HUES6 (cell line): ENCODE data around the gene APBA3.
"Not testable (repeated sequence)": the region's sequence is repeated elsewhere in the genome, so short reads cannot be mapped to it uniquely, and the experiment has no call there.

ENCODE experiments used
- H3K27ac ChIP-seq: 2 replicates; pipeline ENCODE4 v1.7.0; 2013; ENCODE audit warnings: low read depth, mild to moderate bottlenecking, low read length, inconsistent platforms
- H3K27me3 ChIP-seq: 2 replicates; pipeline ENCODE4 v1.6.1; 2013; ENCODE audit warnings: low read length; ENCODE audit not compliant: control insufficient read depth, insufficient read depth
- H3K36me3 ChIP-seq: 2 replicates; pipeline ENCODE4 v1.6.1; 2013; ENCODE audit warnings: low read length; ENCODE audit not compliant: control insufficient read depth, insufficient read depth
- H3K4me1 ChIP-seq: 2 replicates; pipeline ENCODE4 v1.6.1; 2013; ENCODE audit warnings: low read length; ENCODE audit not compliant: control insufficient read depth, insufficient read depth
- H3K4me3 ChIP-seq: 2 replicates; pipeline ENCODE4 v1.5.1; 2013; ENCODE audit warnings: low read depth, low read length
- H3K9ac ChIP-seq: one replicate; pipeline ENCODE4 v1.6.1; 2013; ENCODE audit warnings: mild to moderate bottlenecking, low read length
- H3K9me3 ChIP-seq: 2 replicates; pipeline ENCODE4 v1.6.1; 2013; ENCODE audit warnings: low read depth, low read length; ENCODE audit not compliant: control insufficient read depth, insufficient read depth

APBA3 gene

DNA sequence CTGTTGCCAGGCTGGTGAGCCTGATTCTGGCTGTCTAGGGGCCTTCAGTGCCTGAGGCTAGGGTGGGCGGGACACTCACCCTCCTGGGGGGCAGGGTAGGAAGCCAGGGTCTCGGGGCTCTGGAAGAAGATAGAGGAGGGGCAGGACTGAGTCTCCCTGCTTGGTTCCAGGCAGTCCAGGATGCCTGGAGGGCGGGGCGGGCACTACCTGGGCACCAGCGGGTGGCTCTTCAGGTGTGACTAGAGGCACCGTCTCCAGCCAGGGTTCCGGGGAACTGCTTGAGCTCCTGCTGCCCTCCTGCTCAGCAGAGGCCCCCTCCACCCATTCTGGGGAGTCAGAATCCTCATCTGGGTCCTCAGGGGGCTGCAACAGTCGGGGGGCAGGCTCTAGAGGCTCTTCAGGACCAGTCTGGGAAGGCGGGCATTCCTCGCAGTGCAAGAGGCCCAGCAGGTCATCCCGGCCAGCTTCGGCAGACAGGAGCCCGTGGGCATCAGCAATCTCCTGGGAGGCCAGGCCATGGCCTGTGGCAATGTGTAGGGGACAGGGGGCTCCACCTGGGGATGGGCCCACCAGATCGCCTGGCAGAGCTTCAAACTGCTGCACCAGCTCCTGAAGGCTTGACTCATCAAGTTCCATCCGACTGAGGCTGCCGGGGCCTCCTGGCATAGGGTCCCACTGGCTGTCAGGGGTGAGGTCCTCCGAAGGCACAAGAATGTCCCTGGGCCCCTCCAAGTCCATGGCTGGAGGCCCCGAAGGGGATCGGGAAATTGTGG lies 1.8 kb downstream of the APBA3 start:
- Histone ChIP-seq H3K27ac (no peak overlapping the region), H3K36me3 (peaks cover 15% of the 10 kb centered on the region), H3K9me3 (no peaks in the 10 kb centered on the region), H3K9ac (no peak overlapping the region), H3K4me1 (peaks cover 4% of the 10 kb centered on the region; the same call in 1 of the 2 replicates), H3K27me3 (no peaks in the 10 kb centered on the region), H3K4me3 (no peak overlapping the region)

DNA sequence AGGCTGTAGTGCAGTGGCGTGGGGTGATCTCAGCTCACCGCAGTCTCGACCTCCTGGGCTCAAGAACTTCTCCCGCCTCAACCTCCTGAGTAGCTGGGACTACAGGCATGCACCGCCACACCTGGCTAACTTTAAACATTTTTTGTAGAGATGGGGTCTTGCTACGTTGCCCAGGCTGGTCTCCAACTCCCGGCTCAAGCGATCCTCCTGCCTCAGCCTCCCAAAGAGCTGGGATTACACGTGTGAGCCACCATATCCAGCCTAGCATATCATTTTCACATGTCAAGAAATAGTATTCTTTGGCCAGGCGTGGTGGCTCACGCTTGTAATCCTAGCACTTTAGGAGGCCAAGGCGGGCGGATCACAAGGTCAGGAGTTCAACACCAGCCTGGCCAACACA lies 3.2 kb downstream of the APBA3 start:
- H3K9ac ChIP-seq, H3K9me3 ChIP-seq, H3K4me3 ChIP-seq, H3K27me3 ChIP-seq, H3K27ac ChIP-seq, H3K4me1 ChIP-seq: not testable (repeated sequence)
- peaks cover 20% of the 10 kb centered on the region for H3K36me3 ChIP-seq

DNA sequence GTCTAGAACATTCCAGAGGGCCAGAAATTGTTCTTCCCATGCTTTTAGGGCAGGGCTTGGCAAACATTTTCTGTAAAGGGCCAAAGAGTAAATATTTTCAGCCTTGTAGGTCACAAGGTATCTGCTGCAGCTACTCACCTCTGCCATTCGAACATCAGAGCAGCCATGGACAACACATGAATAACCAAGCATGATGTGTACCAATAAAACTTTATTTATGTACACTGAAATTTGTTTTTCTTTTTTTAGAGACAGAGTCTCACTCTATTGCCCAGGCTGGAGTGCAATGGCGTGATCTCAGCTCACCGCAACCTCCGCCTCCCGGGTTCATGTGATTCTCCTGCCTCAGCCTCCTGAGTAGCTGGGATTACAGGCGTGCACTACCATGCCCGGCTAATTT lies 3.8 kb downstream of the APBA3 start:
- not testable (repeated sequence) for H3K4me1 ChIP-seq, H3K4me3 ChIP-seq, H3K27ac ChIP-seq, H3K27me3 ChIP-seq, H3K9me3 ChIP-seq, H3K9ac ChIP-seq
- H3K36me3 ChIP-seq, result peaks cover 24% of the 10 kb centered on the region

DNA sequence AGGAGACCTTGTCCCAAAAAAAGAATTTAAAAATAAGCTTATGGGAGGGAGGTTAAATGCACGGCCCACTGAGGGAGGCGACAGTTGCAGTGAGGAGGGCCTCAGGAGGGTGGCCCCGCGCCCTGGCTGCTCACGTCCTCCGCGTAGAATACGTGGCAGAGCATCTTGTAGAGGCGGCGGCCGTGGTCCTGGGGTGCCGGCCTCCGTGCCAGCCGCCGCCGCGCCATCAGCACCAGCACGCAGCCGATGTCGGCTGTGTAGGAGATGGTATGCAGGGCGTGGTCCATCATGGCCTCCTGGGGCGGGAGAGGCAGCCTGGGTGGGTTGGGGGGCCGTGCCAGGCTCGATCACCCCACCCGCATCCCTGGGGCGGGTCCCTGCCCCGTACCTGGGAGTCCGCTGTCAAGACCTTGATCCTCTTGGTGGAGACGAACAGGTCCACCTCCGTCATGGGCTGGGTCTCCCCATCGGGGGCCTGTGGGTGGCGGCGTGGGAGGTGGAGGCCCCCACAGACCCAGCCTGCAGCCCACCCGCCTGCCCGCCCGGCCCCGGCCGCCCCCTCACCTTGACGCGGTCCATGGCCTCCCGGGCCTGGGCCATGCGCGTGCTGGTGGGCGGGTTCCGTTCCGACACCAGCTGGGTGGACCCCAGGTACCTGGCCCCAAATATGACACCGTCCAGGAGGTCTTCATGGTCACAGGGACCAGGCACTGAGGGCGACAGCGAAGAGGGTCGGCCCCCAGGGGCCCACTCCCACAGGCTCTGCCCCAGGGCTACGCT lies 7.7 kb downstream of the APBA3 start:
- Histone ChIP-seq H3K4me3 (no peak overlapping the region), H3K36me3 (peaks cover 41% of the 10 kb centered on the region), H3K27me3 (no peaks in the 10 kb centered on the region), H3K27ac (no peak overlapping the region), H3K9me3 (no peaks in the 10 kb centered on the region), H3K9ac (peak overlapping the region; percentile 33), H3K4me1 (no peaks in the 10 kb centered on the region)

DNA sequence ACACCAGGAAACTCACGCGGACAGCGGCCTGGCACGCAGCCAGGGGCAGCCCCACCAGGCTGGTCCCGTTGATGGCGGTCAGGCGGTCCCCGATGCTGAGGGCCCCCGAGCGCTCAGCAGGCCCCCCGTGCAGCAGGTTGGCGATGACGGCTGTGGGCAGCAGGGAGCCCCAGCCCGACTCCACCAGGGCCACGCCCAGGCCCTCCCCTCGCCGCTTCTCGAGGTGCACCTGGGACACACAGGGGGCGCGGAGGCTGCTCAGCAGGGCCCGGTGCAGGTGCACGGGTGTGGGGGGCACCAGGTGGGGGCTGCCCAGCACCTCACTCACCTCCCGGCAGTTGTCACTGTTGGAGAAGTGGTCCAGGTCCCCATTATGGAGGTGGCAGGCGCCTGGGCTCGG lies 9.0 kb downstream of the APBA3 start:
- Histone ChIP-seq H3K4me1 (no peaks in the 10 kb centered on the region), H3K9ac (no peak overlapping the region), H3K27ac (no peak overlapping the region), H3K36me3 (peaks cover 38% of the 10 kb centered on the region), H3K27me3 (no peaks in the 10 kb centered on the region), H3K9me3 (no peaks in the 10 kb centered on the region), H3K4me3 (no peak overlapping the region)

DNA sequence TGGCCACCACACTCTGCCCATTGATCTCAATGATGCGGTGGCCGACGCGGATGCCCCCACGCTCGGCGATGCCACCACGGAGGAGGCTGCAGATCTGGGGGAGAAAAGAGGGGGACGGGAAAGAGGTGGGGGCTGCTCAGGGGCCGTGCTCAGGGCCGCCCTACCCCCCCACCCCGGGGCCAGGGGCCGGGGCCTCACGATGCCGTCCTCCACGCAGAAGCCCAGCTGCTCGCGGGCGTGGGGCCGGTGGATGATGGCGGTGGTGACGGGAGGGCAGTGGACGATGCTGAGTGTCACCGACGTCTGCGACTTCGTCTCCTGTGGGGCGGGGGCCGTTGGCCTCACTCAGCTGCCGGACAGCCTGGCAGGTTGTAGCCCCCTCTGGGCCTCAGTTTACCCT lies 10.3 kb downstream of the APBA3 start:
- Histone ChIP-seq H3K4me1 (no peaks in the 10 kb centered on the region), H3K27ac (no peak overlapping the region), H3K4me3 (no peak overlapping the region), H3K9me3 (no peaks in the 10 kb centered on the region), H3K36me3 (peaks cover 37% of the 10 kb centered on the region), H3K9ac (no peak overlapping the region), H3K27me3 (no peaks in the 10 kb centered on the region)

DNA sequence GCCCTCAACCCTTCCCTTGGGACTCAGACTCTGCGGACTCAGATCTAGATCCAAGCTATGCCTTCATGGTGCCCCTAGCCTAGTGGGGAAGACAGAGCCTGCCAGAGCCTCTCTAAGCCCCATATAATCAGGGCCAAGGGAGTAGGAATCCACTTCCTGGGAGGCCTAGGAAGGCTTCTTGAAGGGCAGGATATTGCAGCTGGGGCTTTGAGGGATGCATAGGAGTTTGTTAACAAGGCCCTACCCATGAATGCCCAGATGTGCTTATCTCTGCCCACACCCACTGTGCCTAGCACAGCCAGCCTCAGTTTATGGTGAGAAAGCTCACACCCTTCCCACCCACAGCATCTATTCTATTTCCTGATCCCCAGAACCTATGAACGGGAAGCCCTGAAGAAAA lies 11.3 kb downstream of the APBA3 start:
- Histone ChIP-seq H3K4me1 (no peaks in the 10 kb centered on the region), H3K27me3 (no peaks in the 10 kb centered on the region), H3K4me3 (no peak overlapping the region), H3K9me3 (no peaks in the 10 kb centered on the region), H3K27ac (no peak overlapping the region), H3K9ac (no peak overlapping the region), H3K36me3 (peaks cover 37% of the 10 kb centered on the region)

DNA sequence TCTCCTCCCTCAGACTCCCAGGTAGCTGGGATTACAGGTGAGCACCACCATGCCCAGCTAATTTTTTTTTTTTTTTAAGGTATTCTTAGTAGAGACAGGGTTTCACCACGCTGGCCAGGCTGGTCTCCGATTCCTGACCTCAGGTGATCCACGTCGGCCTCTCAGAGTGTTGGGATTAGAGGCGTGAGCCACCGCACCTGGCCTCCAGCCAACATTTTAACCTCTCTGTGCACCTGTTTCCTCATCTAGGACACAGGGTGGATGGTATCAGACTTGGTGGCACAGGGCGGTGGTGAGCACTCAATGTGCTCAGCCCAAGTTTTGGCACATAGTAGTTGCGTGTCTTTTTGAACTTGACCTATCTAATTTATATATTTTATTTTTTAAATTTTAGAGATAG lies 12.5 kb downstream of the APBA3 start:
- Histone ChIP-seq H3K4me3 (no peak overlapping the region), H3K36me3 (peaks cover 37% of the 10 kb centered on the region), H3K27me3 (no peaks in the 10 kb centered on the region), H3K27ac (no peak overlapping the region), H3K4me1 (no peaks in the 10 kb centered on the region), H3K9me3 (no peaks in the 10 kb centered on the region), H3K9ac (no peak overlapping the region)

DNA sequence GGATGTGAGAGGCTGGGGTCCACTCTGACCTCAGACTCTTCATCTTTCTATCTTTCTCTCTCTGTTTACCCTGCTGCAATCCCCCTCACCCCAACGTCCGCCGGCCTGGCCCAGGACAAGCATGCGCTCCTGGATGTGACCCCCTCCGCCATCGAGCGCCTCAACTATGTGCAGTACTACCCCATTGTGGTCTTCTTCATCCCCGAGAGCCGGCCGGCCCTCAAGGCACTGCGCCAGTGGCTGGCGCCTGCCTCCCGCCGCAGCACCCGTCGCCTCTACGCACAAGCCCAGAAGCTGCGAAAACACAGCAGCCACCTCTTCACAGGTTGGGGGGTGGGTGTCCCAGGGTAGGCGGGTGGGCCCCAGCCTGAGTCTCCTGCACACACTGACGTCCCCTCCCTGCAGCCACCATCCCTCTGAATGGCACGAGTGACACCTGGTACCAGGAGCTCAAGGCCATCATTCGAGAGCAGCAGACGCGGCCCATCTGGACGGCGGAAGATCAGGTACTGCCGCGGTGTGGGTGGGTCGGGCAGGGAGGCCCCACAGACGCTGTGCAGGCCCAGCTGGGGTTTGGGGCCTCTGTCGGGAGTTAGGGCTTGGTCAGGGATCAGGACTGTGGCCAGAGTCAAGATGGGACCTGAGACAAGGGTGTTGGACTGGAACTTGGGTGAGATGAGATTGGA lies 15.0 kb downstream of the APBA3 start:
- no peaks in the 10 kb centered on the region for H3K27me3 ChIP-seq
- H3K9ac ChIP-seq, result no peak overlapping the region
- no peaks in the 10 kb centered on the region for H3K4me1 ChIP-seq
- no peaks in the 10 kb centered on the region for H3K9me3 ChIP-seq
- H3K4me3 ChIP-seq, result no peak overlapping the region
- peaks cover 18% of the 10 kb centered on the region for H3K36me3 ChIP-seq
- H3K27ac ChIP-seq, result no peak overlapping the region

DNA sequence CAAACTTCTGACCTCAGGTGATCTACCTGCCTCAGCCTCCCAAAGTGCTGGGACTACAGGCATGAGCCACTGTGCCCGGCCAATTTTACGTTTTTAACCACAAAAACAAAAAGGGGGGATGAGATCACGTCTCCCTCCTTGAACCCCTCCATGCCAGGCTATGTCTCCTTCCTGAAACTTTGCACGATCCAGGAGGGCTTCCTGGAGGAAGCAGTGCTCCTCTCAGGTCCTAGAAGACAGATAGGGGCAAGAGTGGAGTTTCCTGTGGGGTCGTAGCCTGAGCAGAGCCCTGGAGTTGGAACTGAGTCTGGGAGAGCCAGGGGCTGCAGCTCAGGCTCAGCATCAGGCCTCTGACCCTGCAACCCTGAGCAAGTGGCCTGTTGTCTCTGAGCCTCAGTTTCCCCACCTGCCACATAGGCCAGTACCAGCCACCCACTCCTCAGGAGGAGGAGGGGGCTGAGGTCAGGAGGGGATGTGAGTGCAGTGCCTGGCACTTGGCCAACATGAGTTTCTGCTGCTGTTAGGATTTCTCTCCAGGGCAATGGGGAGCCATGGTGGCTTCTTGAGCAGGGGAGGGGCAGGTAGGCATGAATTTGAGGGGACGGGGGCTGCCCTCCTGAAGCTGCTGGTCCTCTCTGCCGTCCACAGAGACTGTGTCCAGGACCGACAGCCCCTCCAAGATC lies 16.0 kb downstream of the APBA3 start:
- Histone ChIP-seq H3K9ac (no peak overlapping the region), H3K4me3 (no peak overlapping the region), H3K36me3 (peaks cover 13% of the 10 kb centered on the region), H3K27me3 (no peaks in the 10 kb centered on the region), H3K9me3 (no peaks in the 10 kb centered on the region), H3K4me1 (no peaks in the 10 kb centered on the region), H3K27ac (no peak overlapping the region)
